CD14-positive monocyte (primary cell): ENCODE data around the gene SOHLH2. TPM values are rescaled to one million over a fixed set of nuclear protein-coding genes. Genes with fewer than 3 reads are reported as not detected.

ENCODE experiments used
- DNase-seq, 3 donors: peaks; one replicate each; pipeline ENCODE4 v3.0.0-alpha.2; 2011 to 2022
- H2AFZ ChIP-seq: 2 replicates; pipeline ENCODE4 v1.6.0; 2012; ENCODE audit warnings: mild to moderate bottlenecking, low read depth, low read length, inconsistent platforms; ENCODE audit not compliant: insufficient read depth, poor library complexity, severe bottlenecking
- H3K27ac ChIP-seq, 2 donors: 1 replicate in 1 of 2; 2 replicates in 1 of 2; pipeline ENCODE4 v1.5.1; 2012 to 2013; ENCODE audit warnings: low read length in 2 of 2, control low read depth in 1 of 2, inconsistent platforms in 1 of 2, low read depth in 1 of 2, mild to moderate bottlenecking in 1 of 2
- H3K27me3 ChIP-seq, 2 donors: one replicate each; pipeline versions ENCODE4 v1.6.0 to v1.6.1; 2011 to 2013; ENCODE audit warnings: low read length in 2 of 2; ENCODE audit not compliant: control insufficient read depth in 2 of 2, insufficient read depth in 2 of 2
- H3K36me3 ChIP-seq, 2 donors: replicated peaks in 1 of 2; 1 replicate in 1 of 2; 2 replicates in 1 of 2; pipeline versions ENCODE4 v1.5.1 to v1.6.1; 2012 to 2013; ENCODE audit warnings: low read length in 2 of 2, control low read depth in 1 of 2, inconsistent platforms in 1 of 2, mild to moderate bottlenecking in 1 of 2; ENCODE audit not compliant: insufficient read depth in 2 of 2, control insufficient read depth in 1 of 2
- H3K4me1 ChIP-seq, 2 donors: 1 replicate in 1 of 2; 2 replicates in 1 of 2; pipeline versions ENCODE4 v1.5.1 to v1.6.1; 2012 to 2013; ENCODE audit warnings: low read length in 2 of 2, control low read depth in 1 of 2, inconsistent platforms in 1 of 2, mild to moderate bottlenecking in 1 of 2, moderate library complexity in 1 of 2; ENCODE audit not compliant: insufficient read depth in 2 of 2, control insufficient read depth in 1 of 2
- H3K4me2 ChIP-seq: replicated peaks from 2 replicates; pipeline ENCODE3; 2012; ENCODE audit warnings: low read length, moderate library complexity, mild to moderate bottlenecking; ENCODE audit not compliant: poor library complexity, severe bottlenecking; ENCODE audit errors: extremely low read depth
- H3K4me3 ChIP-seq, 3 experiments: fragments of 200-600 bp in 1 of 3; sonication (generic) in 1 of 3; replicated peaks in 1 of 3; 1 replicate in 2 of 3; 2 replicates in 1 of 3; pipeline ENCODE4 v1.5.1; 2011 to 2013; ENCODE audit warnings: low read length in 3 of 3, mild to moderate bottlenecking in 3 of 3, control low read depth in 2 of 3, low read depth in 2 of 3, inconsistent platforms in 1 of 3, moderate library complexity in 1 of 3
- H3K79me2 ChIP-seq: 2 replicates; pipeline ENCODE4 v1.6.0; 2012; ENCODE audit warnings: mild to moderate bottlenecking, control low read depth, inconsistent platforms, low read length, moderate library complexity; ENCODE audit not compliant: insufficient read depth
- H3K9ac ChIP-seq: 2 replicates; pipeline ENCODE4 v1.6.0; 2017; ENCODE audit warnings: low read length, mild to moderate bottlenecking; ENCODE audit not compliant: insufficient read depth, poor library complexity, severe bottlenecking
- H3K9me3 ChIP-seq, 2 donors: replicated peaks in 1 of 2; 1 replicate in 1 of 2; 2 replicates in 1 of 2; pipeline versions ENCODE4 v1.5.1 to v1.6.1; 2012 to 2013; ENCODE audit warnings: low read length in 2 of 2, control low read depth in 1 of 2; ENCODE audit not compliant: control insufficient read depth in 1 of 2, insufficient read depth in 1 of 2
- H4K20me1 ChIP-seq: 2 replicates; pipeline ENCODE4 v1.6.0; 2012; ENCODE audit warnings: mild to moderate bottlenecking, low read length, control low read depth, moderate library complexity; ENCODE audit not compliant: insufficient read depth
- H3K27ac Mint-ChIP-seq, 7 donors: one replicate each; pipeline ENCODE4 v1.8.0; 2020; ENCODE audit warnings: mild to moderate bottlenecking in 7 of 7, mixed read lengths in 7 of 7, moderate library complexity in 6 of 7, inconsistent platforms in 2 of 7
- H3K27me3 Mint-ChIP-seq, 3 donors: one replicate each; pipeline ENCODE4 v1.8.0; 2021 to 2022; ENCODE audit warnings: low read depth in 3 of 3, mild to moderate bottlenecking in 3 of 3, mixed read lengths in 3 of 3, moderate library complexity in 3 of 3, inconsistent platforms in 1 of 3
- H3K36me3 Mint-ChIP-seq, 2 donors: one replicate each; pipeline ENCODE4 v1.8.0; 2020; ENCODE audit warnings: mixed read lengths in 2 of 2, inconsistent platforms in 1 of 2, mild to moderate bottlenecking in 1 of 2
- H3K4me1 Mint-ChIP-seq: one replicate; pipeline ENCODE4 v1.8.0; 2020; ENCODE audit warnings: mild to moderate bottlenecking, mixed read lengths
- H3K4me3 Mint-ChIP-seq, 2 donors: one replicate each; pipeline ENCODE4 v1.8.0; 2020; ENCODE audit warnings: mild to moderate bottlenecking in 2 of 2, mixed read lengths in 2 of 2, moderate library complexity in 1 of 2
- H3K9me3 Mint-ChIP-seq, 7 donors: one replicate each; pipeline ENCODE4 v1.8.0; 2020 to 2022; ENCODE audit warnings: mixed read lengths in 7 of 7, mild to moderate bottlenecking in 6 of 7, moderate library complexity in 6 of 7, inconsistent platforms in 2 of 7
- WGBS: methylation state at CpG from one replicate; pipeline ENCODE4 v1.1.5; 2013; ENCODE audit warnings: missing lambda C conversion rate; ENCODE audit not compliant: insufficient coverage; 5-methylcytosine and 5-hydroxymethylcytosine counted together
- intact Hi-C, 2 donors: fragments of 100-400 bp; cut with micrococcal nuclease; formaldehyde crosslinking; loops; one replicate each; pipeline versions ENCODE4 v1.15.0 to v1.15.1; 2023
- polyA plus RNA-seq, 3 donors: library from polyadenylated mRNA; depleted of rRNA in 1 of 3; unstranded in 2 of 3; stranded (reverse) in 1 of 3; fragments of 300-500 nt in 2 of 3; fragments of >200 nt in 1 of 3; fragmentation: Illumina TruSeq in 2 of 3; gene quantifications; 1 replicate in 2 of 3; 2 replicates in 1 of 3; pipeline ENCODE4 v1.2.3, GENCODE V29; 2012 to 2021
- TF ChIP-seq, protein P1 (sequence below): fragments of 200-600 bp; IDR thresholded peaks from one replicate; pipeline ENCODE4 v1.8.0; 2022; ENCODE audit warnings: antibody characterized with exemption, mild to moderate bottlenecking

Gene SOHLH2
- polyA plus RNA-seq, 3 donors, result not detected

DNA sequence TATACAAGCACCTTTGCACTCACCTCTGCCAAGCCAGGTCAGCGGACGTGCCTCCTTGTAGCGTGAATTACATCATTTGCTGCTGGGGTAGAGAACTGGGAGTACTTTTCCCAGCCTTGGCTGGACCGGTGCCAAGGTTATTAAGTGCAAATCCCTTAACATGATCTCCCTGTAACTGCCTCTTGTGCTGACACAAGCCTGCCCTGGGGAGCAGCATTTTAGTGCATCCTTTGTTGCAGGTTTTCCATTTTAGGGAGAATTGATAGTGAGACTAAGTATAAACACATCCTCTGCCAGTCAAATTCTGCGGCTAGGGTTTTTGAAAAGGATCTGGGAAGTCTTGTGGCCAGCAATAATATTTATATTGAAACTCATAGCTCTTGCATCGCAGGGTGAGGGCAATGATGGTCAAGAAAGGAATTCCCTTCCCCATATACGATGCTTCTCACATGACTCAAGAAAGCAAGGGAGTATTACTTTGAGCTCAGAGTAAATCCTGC lies 50.5 kb downstream of the SOHLH2 start:
- DNase-seq, result no peak
- no peaks in the 10 kb centered on the region for H3K9me3 ChIP-seq
- no peak overlapping the region for H2AFZ ChIP-seq
- no peak overlapping the region for H3K9ac ChIP-seq
- H3K4me1 Mint-ChIP-seq, result peaks cover 2% of the 10 kb centered on the region
- H3K4me2 ChIP-seq, result no peak overlapping the region
- no peak overlapping the region for H3K4me3 ChIP-seq
- TF ChIP-seq, protein P1, sequence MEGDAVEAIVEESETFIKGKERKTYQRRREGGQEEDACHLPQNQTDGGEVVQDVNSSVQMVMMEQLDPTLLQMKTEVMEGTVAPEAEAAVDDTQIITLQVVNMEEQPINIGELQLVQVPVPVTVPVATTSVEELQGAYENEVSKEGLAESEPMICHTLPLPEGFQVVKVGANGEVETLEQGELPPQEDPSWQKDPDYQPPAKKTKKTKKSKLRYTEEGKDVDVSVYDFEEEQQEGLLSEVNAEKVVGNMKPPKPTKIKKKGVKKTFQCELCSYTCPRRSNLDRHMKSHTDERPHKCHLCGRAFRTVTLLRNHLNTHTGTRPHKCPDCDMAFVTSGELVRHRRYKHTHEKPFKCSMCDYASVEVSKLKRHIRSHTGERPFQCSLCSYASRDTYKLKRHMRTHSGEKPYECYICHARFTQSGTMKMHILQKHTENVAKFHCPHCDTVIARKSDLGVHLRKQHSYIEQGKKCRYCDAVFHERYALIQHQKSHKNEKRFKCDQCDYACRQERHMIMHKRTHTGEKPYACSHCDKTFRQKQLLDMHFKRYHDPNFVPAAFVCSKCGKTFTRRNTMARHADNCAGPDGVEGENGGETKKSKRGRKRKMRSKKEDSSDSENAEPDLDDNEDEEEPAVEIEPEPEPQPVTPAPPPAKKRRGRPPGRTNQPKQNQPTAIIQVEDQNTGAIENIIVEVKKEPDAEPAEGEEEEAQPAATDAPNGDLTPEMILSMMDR, result no peak
- no peaks in the 10 kb centered on the region for H3K36me3 ChIP-seq
- peaks cover 3 to 6% (median 3%) of the 10 kb centered on the region in 3 donors for H3K27me3 Mint-ChIP-seq
- H3K27me3 ChIP-seq, result no peaks in the 10 kb centered on the region
- peaks cover 0 to 3% (median 0%) of the 10 kb centered on the region in 7 donors for H3K9me3 Mint-ChIP-seq
- H4K20me1 ChIP-seq, result no peaks in the 10 kb centered on the region
- H3K36me3 Mint-ChIP-seq, result no peaks in the 10 kb centered on the region
- H3K4me1 ChIP-seq, result no peaks in the 10 kb centered on the region
- no peak overlapping the region for H3K4me3 Mint-ChIP-seq
- WGBS, result no CpG with 5 or more reads among the region's 7 CpGs
- intact Hi-C loops, result no loop called here
- no peaks in the 10 kb centered on the region for H3K79me2 ChIP-seq
- H3K27ac Mint-ChIP-seq, result no peak overlapping the region
- H3K27ac ChIP-seq, result no peak overlapping the region

DNA sequence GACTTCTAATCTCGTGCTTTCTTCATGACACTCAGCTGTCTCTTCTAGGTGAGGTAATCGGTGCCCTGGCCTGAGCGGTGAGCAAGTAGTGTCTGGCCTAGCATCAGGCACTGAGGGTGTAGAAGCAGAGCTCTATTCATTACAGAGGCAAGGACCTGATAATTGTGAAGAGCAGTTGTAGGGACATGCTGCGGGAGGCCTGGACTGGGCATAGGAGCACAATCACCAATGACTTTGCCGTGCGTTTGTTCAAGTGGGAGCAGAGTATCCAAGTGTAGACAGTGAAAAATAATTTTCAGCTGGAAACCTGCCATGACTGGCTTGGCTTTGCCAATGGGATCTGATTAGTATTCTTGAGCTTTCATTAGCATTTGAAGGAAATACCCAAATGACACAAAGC lies 51.1 kb downstream of the SOHLH2 start:
- H3K36me3 Mint-ChIP-seq, result no peaks in the 10 kb centered on the region
- H3K27me3 Mint-ChIP-seq, result peaks cover 3 to 6% (median 3%) of the 10 kb centered on the region in 3 donors
- no peak for DNase-seq
- no peaks in the 10 kb centered on the region for H3K27me3 ChIP-seq
- no peak overlapping the region for H3K4me2 ChIP-seq
- no peaks in the 10 kb centered on the region for H3K36me3 ChIP-seq
- H2AFZ ChIP-seq, result no peak overlapping the region
- peaks cover 2% of the 10 kb centered on the region for H3K4me1 Mint-ChIP-seq
- no peak overlapping the region for H3K27ac ChIP-seq
- no peaks in the 10 kb centered on the region for H4K20me1 ChIP-seq
- no peak overlapping the region for H3K27ac Mint-ChIP-seq
- TF ChIP-seq, protein P1, result no peak
- no peaks in the 10 kb centered on the region for H3K4me1 ChIP-seq
- H3K79me2 ChIP-seq, result no peaks in the 10 kb centered on the region
- peaks cover 0 to 3% (median 0%) of the 10 kb centered on the region in 7 donors for H3K9me3 Mint-ChIP-seq
- no peak overlapping the region for H3K4me3 ChIP-seq
- no peaks in the 10 kb centered on the region for H3K9me3 ChIP-seq
- H3K9ac ChIP-seq, result no peak overlapping the region
- WGBS, result 97% methylated on average over 6 of the region's 6 CpGs
- intact Hi-C loops, result no loop called here
- no peak overlapping the region for H3K4me3 Mint-ChIP-seq
